Osteoblast (primary cell): ENCODE measurements around the gene SLC7A9. TPM values are rescaled to one million over a fixed set of nuclear protein-coding genes. Genes with fewer than 3 reads are reported as not detected.
"Not testable (repeated sequence)": the region's sequence is repeated elsewhere in the genome, so short reads cannot be mapped to it uniquely, and the experiment has no call there.

ENCODE experiments used
- DNase-seq: peaks from one replicate; pipeline ENCODE4 v3.0.0; 2011; ENCODE audit warnings: low spot score, mixed read lengths; ENCODE audit not compliant: insufficient read length; ENCODE audit errors: missing footprints
- H2AFZ ChIP-seq: 2 replicates; pipeline ENCODE4 v1.6.0; 2011; ENCODE audit warnings: mild to moderate bottlenecking, low read length
- H3K27ac ChIP-seq: 2 replicates; pipeline ENCODE4 v1.5.1; 2011; ENCODE audit warnings: mild to moderate bottlenecking, low read depth, low read length, moderate library complexity
- H3K27me3 ChIP-seq: 2 replicates; pipeline ENCODE4 v1.6.0; 2012; ENCODE audit warnings: mild to moderate bottlenecking, control low read depth, inconsistent platforms, low read length, moderate library complexity; ENCODE audit not compliant: insufficient read depth
- H3K36me3 ChIP-seq: 2 replicates; pipeline ENCODE4 v1.5.1; 2011; ENCODE audit warnings: mild to moderate bottlenecking, low read length, control low read depth, moderate library complexity; ENCODE audit not compliant: insufficient read depth
- H3K4me1 ChIP-seq: 2 replicates; pipeline ENCODE4 v1.5.1; 2011; ENCODE audit warnings: mild to moderate bottlenecking, low read length, control low read depth, moderate library complexity; ENCODE audit not compliant: insufficient read depth
- H3K4me2 ChIP-seq: 2 replicates; pipeline ENCODE4 v1.6.0; 2011; ENCODE audit warnings: mild to moderate bottlenecking, low read length; ENCODE audit not compliant: insufficient read depth
- H3K4me3 ChIP-seq: fragments of 200-600 bp; sonication (generic); 3 replicates; pipeline ENCODE4 v1.5.1; 2012; ENCODE audit warnings: mild to moderate bottlenecking, low read length, inconsistent platforms; ENCODE audit not compliant: insufficient read depth
- H3K79me2 ChIP-seq: 2 replicates; pipeline ENCODE4 v1.6.0; 2012; ENCODE audit warnings: mild to moderate bottlenecking, low read length, control low read depth, inconsistent platforms; ENCODE audit not compliant: insufficient read depth
- H3K9me3 ChIP-seq: 2 replicates; pipeline ENCODE4 v1.5.1; 2011; ENCODE audit warnings: low read depth, low read length, control low read depth
- H4K20me1 ChIP-seq: 2 replicates; pipeline ENCODE4 v1.6.0; 2012; ENCODE audit warnings: mild to moderate bottlenecking, low read length, control low read depth; ENCODE audit not compliant: insufficient read depth
- total RNA-seq: library from RNA; depleted of rRNA; stranded (reverse); fragments of >200 nt; gene quantifications from 2 replicates; pipeline ENCODE4 v1.2.3, GENCODE V29; 2012
- TF ChIP-seq, protein P1 (sequence below): IDR thresholded peaks from 2 replicates; pipeline ENCODE4 v1.5.1; 2011; ENCODE audit warnings: mild to moderate bottlenecking, low read depth, low read length, moderate library complexity; ENCODE audit errors: extremely low read depth

SLC7A9 gene
- total RNA-seq, 1 donor = under 0.01 TPM

DNA sequence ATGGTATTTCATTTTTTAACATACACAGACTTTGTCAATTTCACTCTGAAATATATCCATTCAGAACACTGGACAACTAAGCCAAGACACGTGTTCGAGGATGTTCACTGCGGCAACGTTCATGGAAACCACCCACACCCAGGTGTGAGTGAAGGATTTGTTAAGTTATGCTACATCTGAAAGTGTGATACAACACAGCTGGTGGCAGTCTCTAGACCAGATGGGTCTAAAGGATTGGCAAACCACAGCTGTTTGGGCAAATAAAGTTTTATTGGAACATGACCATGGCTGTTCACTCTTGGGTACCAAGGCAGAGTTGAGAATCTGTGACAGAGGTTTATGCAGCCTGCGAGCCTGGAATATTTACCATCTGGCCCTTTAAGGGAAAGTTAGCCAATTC lies 12.0 kb downstream of the SLC7A9 start:
- Histone ChIP-seq H3K4me3 (no peak overlapping the region), H3K4me2 (no peak overlapping the region), H3K79me2 (no peaks in the 10 kb centered on the region), H3K36me3 (no peaks in the 10 kb centered on the region), H3K9me3 (no peaks in the 10 kb centered on the region), H4K20me1 (no peaks in the 10 kb centered on the region), H3K27me3 (no peaks in the 10 kb centered on the region), H2AFZ (no peak overlapping the region), H3K27ac (no peak overlapping the region), H3K4me1 (no peaks in the 10 kb centered on the region)
- TF ChIP-seq, protein P1, sequence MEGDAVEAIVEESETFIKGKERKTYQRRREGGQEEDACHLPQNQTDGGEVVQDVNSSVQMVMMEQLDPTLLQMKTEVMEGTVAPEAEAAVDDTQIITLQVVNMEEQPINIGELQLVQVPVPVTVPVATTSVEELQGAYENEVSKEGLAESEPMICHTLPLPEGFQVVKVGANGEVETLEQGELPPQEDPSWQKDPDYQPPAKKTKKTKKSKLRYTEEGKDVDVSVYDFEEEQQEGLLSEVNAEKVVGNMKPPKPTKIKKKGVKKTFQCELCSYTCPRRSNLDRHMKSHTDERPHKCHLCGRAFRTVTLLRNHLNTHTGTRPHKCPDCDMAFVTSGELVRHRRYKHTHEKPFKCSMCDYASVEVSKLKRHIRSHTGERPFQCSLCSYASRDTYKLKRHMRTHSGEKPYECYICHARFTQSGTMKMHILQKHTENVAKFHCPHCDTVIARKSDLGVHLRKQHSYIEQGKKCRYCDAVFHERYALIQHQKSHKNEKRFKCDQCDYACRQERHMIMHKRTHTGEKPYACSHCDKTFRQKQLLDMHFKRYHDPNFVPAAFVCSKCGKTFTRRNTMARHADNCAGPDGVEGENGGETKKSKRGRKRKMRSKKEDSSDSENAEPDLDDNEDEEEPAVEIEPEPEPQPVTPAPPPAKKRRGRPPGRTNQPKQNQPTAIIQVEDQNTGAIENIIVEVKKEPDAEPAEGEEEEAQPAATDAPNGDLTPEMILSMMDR = no peak
- DNase-seq = no peak

DNA sequence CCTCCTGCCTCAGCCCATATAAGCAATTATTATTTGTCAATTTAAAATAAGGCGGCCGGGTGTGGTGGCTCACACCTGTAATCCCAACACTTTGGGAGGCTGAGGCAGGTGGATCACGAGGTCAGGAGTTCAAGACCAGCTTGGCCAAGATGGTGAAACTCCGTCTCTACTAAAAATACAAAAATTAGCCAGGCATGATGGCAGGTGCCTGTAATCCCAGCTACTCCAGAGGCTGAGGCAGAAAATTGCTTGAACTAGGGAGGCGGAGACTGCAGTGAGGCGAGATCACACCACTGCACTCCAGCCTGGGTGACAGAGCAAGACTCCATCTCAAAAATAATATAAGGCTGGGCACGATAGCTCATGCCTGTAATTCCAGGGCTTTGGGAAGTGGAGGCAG lies 12.7 kb downstream of the SLC7A9 start:
- DNase-seq, H4K20me1 ChIP-seq, H3K4me3 ChIP-seq, H3K9me3 ChIP-seq, H3K4me2 ChIP-seq, H3K27me3 ChIP-seq, H3K27ac ChIP-seq, H3K79me2 ChIP-seq, H3K36me3 ChIP-seq, H2AFZ ChIP-seq, H3K4me1 ChIP-seq: not testable (repeated sequence)

DNA sequence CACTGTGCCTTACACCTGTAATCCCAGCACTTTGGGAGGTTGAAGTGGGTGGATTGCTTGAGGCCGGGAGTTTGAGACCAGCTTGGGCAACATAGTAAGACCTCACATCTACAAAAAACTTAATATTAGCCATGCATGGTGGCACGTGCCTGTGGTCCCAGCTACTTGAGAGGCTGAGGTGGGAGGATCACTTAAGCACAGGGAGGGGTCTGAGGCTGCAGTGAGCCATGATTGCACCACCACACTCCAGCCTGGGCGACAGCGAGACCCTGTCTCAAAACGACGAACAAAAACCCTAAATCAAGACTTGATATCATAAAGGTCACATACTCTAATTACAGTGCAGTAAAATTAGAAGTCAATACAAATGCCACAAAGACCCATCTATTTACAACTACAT lies 17.4 kb downstream of the SLC7A9 start:
- Histone ChIP-seq H3K79me2 (no peaks in the 10 kb centered on the region), H3K4me2 (no peak overlapping the region), H3K27me3 (no peaks in the 10 kb centered on the region), H2AFZ (no peak overlapping the region), H4K20me1 (no peaks in the 10 kb centered on the region), H3K4me3 (no peak overlapping the region), H3K36me3 (no peaks in the 10 kb centered on the region), H3K27ac (no peak overlapping the region), H3K9me3 (no peaks in the 10 kb centered on the region), H3K4me1 (no peaks in the 10 kb centered on the region)
- DNase-seq = no peak
- TF ChIP-seq, protein P1 = no peak

DNA sequence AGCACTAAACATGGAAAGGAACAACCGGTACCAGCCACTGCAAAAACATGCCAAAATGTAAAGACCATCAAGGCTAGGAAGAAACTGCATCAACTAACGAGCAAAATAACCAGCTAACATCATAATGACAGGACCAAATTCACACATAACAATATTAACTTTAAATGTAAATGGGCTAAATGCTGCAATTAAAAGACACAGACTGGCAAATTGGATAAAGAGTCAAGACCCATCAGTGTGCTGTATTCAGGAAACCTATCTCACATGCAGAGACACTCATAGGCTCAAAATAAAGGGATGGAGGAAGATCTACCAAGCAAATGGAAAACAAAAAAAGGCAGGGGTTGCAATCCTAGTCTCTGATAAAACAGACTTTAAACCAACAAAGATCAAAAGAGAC lies 21.5 kb downstream of the SLC7A9 start:
- H3K27ac ChIP-seq, H3K4me2 ChIP-seq, H3K9me3 ChIP-seq, H2AFZ ChIP-seq, H3K4me3 ChIP-seq, H3K27me3 ChIP-seq, H3K36me3 ChIP-seq, DNase-seq, H3K79me2 ChIP-seq, H3K4me1 ChIP-seq, H4K20me1 ChIP-seq: not testable (repeated sequence)

DNA sequence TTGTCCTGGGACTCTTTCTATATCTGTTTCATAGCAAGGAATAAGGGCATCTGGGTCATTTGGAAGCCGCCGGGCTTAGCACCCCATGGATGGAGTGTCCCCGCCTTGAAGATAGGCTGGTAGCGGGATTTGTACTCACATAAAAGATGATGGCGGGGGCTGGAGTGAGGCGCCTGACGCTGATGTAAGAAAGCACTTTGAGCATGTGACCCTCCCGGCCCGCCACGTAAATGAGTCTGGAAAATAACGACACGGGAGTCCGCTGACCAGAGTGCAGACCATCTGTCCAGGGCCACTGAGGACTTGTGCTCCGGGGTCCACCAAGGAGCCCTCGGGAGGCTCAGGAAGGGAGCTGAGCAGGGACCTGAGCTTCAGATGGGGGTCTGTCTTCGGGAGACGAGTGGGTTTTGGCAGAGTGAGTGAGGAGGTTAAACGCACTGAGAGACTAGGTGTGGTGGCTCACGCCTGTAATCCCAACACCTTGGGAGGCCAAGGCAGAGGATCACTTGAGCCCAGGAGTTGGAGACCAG lies 25.8 kb downstream of the SLC7A9 start:
- Histone ChIP-seq H3K36me3 (no peaks in the 10 kb centered on the region), H3K4me1 (no peaks in the 10 kb centered on the region), H3K79me2 (no peaks in the 10 kb centered on the region), H3K9me3 (no peaks in the 10 kb centered on the region), H4K20me1 (no peaks in the 10 kb centered on the region), H3K4me3 (no peak overlapping the region), H3K4me2 (no peak overlapping the region), H3K27me3 (no peaks in the 10 kb centered on the region), H3K27ac (no peak overlapping the region), H2AFZ (no peak overlapping the region)
- TF ChIP-seq, protein P1 = no peak
- DNase-seq = no peak
